GM19351 (cell line): Measurements from ENCODE around the gene ACOXL.
A peak's percentile ranks its signal among the peaks of the same experiment; 100 is the strongest.
"Not testable (repeated sequence)": the region's sequence is repeated elsewhere in the genome, so short reads cannot be mapped to it uniquely, and the experiment has no call there.

Experiments
- ATAC-seq: cut with Tn5 transposase; IDR thresholded peaks from one replicate; pipeline ENCODE4 v1.9.1; 2021; ENCODE audit warnings: mild to moderate bottlenecking, moderate library complexity; ENCODE audit not compliant: unreplicated experiment

The ACOXL gene

GRCh38 chr2:111031546-111032478 lies 299.4 kb downstream of the ACOXL start:
- no peak for ATAC-seq

GRCh38 chr2:111032721-111033429 lies 300.5 kb downstream of the ACOXL start:
- ATAC-seq = no peak

GRCh38 chr2:111034146-111034545 lies 301.8 kb downstream of the ACOXL start:
- no peak for ATAC-seq

- ATAC-seq = no peak
Observed at GRCh38 chr2:111034606-111035005, 302.2 kb downstream of the ACOXL start.

GRCh38 chr2:111035830-111036441 lies 303.6 kb downstream of the ACOXL start:
- ATAC-seq = peak; percentile 63

DNA sequence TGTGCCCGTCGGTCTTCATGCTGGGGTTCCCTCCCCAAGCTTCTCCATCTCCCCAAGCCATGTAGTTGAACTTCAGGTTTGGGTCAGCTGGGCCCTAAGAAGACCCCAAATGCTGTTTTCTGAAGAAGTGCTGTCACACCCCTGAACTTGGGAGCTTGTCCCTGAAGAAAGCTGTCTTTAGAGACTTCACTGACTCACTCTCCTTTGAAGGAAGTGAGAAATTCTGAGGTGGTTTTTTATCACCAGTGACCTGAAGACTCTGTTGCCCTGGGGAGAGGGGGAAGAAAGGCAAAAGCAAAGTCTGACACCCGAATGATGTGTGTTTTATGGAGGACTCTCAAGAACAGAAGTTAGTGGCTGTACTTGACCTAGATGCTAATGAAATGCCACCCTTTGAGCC lies 304.8 kb downstream of the ACOXL start:
- ATAC-seq = peak; percentile 53

DNA sequence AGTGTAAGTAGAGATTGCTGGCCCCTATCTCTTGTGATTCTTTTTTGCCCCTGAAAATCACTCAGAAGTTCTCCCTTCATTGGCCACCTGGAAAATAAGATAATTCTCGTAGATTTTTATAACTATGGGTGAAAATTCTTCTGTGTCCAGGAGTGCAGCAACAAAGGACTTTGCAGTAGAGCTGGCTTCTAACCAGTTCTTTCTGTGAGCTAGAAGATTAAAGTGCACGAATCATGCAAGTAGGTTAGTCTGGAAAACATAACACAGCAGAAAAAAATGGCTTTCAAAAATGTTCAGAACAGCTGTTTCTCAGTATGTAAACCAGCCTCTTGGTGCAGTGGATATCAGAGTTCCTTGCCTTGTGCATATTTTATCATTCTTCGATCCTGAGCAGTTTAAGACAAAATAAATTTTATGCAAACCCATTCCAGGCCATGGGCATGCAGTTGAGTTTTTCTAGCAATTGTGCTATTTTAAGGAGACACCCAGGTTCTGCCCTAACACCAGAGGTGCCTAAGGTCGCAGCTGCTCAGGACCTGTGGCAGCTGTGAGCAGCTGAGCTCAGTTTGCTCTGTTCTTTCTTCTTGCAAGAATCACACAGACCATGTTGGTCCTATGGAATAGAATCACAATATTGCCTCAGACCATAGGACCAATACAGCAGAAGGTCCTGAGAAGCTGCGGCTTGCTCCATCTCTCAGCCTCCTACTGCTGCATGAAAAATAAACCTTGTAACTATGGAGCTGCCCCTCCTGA lies 307.4 kb downstream of the ACOXL start:
- no peak for ATAC-seq

DNA sequence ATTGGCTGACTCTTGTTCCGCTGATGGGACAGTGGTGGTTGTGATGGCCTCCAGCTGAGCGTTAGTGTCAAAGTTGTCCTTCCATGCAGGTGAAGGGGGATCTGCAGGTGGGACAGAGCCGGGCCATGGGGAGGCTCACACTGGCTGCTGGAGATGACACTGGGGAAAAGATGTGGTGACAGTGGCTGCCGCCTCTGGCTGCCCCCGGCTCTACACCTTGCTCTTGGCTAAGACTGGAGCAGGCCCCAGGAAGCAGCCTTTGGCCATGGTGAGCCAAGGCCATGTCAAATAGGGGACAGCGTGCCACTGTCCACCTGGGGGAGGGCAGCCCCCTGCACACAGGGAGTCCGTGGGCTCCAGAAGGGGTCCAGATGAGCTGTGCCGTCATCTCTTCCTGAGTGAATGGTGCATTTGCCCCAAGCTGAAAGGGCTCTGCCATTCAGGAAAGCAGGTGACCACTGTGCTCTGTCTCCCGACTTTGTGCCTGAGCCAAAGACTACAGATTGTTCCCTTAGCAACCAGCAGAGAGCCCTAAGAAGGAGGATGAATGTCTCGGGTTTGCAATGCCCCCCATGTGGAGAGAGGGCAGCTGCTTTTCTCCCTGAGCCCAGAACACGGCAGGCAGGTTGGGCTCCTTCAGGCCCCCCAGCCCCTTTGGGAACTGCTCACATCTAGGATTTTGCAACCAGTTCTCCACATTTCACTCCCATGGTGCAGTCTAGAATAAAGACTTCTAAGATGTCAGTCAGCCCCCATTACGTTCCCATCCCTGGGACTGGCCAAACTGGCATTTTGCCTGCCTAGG lies 309.2 kb downstream of the ACOXL start:
- ATAC-seq = no peak

DNA sequence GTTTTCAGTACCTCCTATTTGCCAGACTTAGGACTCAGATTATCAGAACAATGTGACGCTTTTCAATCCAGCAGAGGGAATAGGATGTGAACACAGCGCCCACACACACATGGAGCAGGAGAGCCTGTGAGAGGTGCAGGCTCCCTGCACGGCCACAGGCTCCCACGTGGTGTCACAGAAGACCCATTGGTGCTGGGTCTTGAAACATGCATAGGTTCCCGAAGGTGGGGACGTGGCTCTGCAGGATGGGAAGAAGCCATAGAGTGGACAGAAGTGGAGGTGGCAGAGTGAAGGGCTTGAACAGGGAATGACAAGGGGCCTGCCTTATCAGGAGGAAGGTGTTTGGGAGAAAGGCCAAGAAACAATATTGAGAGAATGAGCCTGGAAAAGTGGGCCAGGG lies 309.9 kb downstream of the ACOXL start:
- no peak for ATAC-seq

- ATAC-seq = peak; percentile 70
Observed at GRCh38 chr2:111042772-111043771, 310.7 kb downstream of the ACOXL start.

- no peak for ATAC-seq
Observed at GRCh38 chr2:111044066-111044465, 311.7 kb downstream of the ACOXL start.

DNA sequence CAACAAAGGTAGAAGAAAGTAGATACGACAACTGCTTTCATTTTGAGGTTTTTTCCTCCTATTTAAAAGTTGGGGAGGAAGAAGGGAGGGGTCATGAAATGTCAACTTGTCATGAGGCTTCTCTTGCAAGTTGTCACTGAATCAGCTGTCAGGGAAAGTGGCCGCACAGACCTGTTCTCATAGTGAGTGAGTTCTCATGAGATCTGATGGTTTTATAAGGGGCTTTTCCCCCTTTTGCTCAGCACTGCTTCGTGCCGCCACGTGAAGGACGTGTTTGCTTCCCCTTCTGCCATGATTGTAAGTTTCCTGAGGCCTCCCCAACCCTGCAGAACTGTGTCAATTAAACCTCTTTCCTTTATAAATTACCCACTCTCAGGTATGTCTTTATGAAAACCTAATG lies 312.9 kb downstream of the ACOXL start:
- not testable (repeated sequence) for ATAC-seq

DNA sequence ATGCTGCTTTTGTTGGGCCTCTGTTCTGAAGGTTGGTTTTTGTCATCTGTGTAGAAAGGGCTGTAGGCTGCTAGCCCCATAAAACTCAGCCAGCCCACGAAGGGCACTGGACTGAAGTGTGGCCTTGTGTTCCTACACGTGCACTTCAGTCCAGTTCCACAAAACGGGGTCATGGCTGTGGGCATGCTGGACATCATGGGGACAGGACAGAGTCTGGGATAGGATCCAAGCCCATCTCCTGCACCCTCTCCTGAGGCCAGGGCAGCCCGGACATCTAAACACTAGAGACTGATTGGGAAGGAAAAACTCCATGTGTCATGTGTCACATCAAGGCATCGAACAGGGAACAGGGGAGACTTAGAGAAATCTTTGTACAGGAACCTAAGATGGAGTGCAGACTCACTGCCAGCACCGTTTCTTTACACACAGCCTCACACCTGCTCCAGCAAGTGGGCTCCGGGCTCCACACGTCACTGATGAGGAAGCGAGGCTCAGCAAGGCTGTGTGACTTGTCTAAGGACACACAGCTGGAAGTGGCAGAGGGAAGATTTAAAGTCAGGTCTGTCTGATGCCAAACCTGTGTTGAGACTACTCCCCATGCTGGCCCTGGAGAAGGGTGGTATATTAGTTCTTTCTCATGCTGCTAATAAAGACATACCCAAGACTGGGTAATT lies 313.5 kb downstream of the ACOXL start:
- ATAC-seq = no peak

DNA sequence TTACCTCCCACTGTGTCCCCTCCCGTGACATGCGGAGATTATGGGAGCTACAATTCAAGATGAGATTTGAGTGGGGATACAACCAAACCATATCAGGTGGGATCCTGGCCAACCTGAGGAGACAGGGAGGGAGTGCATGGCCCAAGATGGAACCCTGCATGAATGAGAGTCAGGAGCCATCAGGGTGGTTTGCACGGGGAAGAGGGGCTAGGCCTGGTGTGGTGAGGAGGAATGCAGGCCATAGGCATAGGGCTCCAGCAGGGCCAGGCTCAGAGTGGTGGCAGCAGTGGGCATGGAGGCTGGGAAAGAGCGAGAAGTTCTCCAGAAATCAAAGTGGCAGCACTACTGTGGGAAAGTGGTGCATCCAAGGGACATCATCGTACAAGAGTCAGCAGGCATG lies 314.3 kb downstream of the ACOXL start:
- ATAC-seq = no peak

- ATAC-seq = no peak
Observed at GRCh38 chr2:111048856-111049768, 316.7 kb downstream of the ACOXL start.

- ATAC-seq = peak; percentile 64
Observed at GRCh38 chr2:111049792-111050640, 317.6 kb downstream of the ACOXL start.
